ENCODE data around the gene ATP11C. TPM values are rescaled to one million over a fixed set of nuclear protein-coding genes. Genes with fewer than 3 reads are reported as not detected.

Gene ATP11C
- total RNA-seq, 6 experiments from 2014 or later = 25.1 to 38.6 (median 35.7) TPM

DNA sequence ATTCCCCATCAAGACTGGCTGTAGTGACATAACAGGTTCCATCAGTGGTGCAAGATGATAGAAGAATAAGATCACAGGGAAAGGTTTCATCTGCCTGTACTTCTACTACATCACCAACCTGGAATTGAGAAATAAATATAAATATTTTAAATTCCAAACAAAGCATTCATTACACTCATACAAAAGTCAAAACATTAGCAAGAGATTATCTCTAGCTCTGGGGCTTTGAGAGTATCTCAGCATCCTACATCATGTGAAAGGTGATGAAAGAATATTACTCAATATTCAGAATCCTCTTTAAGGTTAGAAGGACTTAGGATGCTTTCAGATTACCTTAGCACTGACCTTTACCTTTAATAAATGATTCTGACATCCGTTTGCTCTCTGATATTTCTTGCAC, 128.4 kb downstream of the ATP11C start:
- Mint-ChIP-seq H3K27me3 (ENCODE audit: insufficient read depth) (no peaks in the 10 kb centered on the region), H3K4me1 (ENCODE audit: low read depth) (no peaks in the 10 kb centered on the region), H3K9me3 (no peaks in the 10 kb centered on the region), H3K36me3 (ENCODE audit: low read depth) (peaks cover 13% of the 10 kb centered on the region), H3K27ac (no peak overlapping the region), H3K4me3 (no peak overlapping the region)
- DNase-seq = no peak
- TF ChIP-seq, protein P1, sequence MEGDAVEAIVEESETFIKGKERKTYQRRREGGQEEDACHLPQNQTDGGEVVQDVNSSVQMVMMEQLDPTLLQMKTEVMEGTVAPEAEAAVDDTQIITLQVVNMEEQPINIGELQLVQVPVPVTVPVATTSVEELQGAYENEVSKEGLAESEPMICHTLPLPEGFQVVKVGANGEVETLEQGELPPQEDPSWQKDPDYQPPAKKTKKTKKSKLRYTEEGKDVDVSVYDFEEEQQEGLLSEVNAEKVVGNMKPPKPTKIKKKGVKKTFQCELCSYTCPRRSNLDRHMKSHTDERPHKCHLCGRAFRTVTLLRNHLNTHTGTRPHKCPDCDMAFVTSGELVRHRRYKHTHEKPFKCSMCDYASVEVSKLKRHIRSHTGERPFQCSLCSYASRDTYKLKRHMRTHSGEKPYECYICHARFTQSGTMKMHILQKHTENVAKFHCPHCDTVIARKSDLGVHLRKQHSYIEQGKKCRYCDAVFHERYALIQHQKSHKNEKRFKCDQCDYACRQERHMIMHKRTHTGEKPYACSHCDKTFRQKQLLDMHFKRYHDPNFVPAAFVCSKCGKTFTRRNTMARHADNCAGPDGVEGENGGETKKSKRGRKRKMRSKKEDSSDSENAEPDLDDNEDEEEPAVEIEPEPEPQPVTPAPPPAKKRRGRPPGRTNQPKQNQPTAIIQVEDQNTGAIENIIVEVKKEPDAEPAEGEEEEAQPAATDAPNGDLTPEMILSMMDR (IDR thresholded peaks at IDR 0.05) = no peak

DNA sequence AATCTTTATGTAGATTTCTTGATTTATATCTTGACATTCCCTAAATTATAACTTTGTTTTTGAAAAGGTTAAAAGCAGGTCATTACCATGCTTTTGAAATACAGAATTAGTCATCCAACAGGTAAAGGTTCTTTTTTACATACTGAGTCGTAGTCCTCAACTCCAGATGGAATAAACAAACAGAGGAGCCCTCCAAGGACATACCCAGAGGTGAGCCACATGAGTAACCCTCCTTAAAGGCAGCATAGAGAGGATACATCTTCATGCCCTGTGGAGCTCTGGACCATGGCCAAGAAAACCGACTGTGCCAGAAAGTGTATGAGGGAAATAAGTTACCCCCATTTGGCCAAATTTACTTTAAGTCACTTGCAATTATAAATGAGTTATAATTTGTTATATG, 129.6 kb downstream of the ATP11C start:
- no peaks in the 10 kb centered on the region for H3K4me1 Mint-ChIP-seq (ENCODE audit: low read depth)
- peaks cover 10% of the 10 kb centered on the region for H3K36me3 Mint-ChIP-seq (ENCODE audit: low read depth)
- no peak for DNase-seq
- H3K27me3 Mint-ChIP-seq (ENCODE audit: insufficient read depth) = no peaks in the 10 kb centered on the region
- no peak overlapping the region for H3K4me3 Mint-ChIP-seq
- H3K27ac Mint-ChIP-seq = no peak overlapping the region
- H3K9me3 Mint-ChIP-seq = no peaks in the 10 kb centered on the region
- TF ChIP-seq, protein P1 (IDR thresholded peaks at IDR 0.05) = no peak

DNA sequence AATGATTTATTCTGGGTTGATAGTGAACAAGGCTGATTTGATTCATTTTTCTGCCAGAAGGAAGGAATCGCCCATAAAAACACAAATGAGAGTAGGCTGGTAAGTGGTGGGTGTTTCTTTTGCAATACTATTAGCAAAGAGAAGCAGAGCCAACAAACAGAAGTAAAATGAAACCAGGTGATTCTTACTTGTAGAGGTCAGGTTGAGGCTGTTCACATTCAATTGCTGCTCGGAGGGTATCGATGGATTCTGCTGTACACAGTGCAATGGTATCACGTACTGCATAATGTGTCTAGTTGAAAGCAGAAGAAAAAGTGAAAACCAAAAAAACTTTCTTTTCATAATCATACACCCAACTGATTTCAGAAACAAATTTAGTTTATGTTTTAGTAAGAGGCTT, 130.8 kb downstream of the ATP11C start:
- Mint-ChIP-seq H3K9me3 (no peaks in the 10 kb centered on the region), H3K36me3 (ENCODE audit: low read depth) (peaks cover 6% of the 10 kb centered on the region; the same call in 1 of the 2 replicates), H3K27ac (no peak overlapping the region), H3K27me3 (ENCODE audit: insufficient read depth) (no peaks in the 10 kb centered on the region), H3K4me3 (no peak overlapping the region), H3K4me1 (ENCODE audit: low read depth) (no peaks in the 10 kb centered on the region)
- no peak for DNase-seq
- TF ChIP-seq, protein P1 (IDR thresholded peaks at IDR 0.05) = no peak

DNA sequence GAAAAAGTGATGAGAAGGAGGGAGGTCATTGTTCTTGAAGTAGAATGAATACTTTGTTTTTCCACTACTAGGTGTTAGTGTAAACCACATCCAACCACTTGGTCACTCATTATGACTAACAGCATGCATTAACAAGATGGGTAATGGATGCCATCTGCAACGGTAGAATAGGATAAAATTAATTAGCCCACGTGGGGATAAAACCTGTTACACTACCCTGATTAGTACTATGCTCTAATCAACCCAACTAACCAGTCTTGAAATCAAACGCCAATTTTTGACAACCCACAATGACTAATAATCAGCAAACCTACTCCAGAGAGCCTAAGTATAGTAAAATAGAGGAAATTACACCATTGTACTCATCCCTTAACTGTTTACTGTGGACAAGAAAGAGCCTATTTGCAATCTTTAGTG, 131.4 kb downstream of the ATP11C start:
- TF ChIP-seq, protein P1 (IDR thresholded peaks at IDR 0.05) = no peak
- H3K4me3 Mint-ChIP-seq = no peak overlapping the region
- no peaks in the 10 kb centered on the region for H3K9me3 Mint-ChIP-seq
- no peak for DNase-seq
- no peaks in the 10 kb centered on the region for H3K27me3 Mint-ChIP-seq (ENCODE audit: insufficient read depth)
- no peak overlapping the region for H3K27ac Mint-ChIP-seq
- peaks cover 6% of the 10 kb centered on the region; the same call in 1 of the 2 replicates for H3K36me3 Mint-ChIP-seq (ENCODE audit: low read depth)
- H3K4me1 Mint-ChIP-seq (ENCODE audit: low read depth) = no peaks in the 10 kb centered on the region

DNA sequence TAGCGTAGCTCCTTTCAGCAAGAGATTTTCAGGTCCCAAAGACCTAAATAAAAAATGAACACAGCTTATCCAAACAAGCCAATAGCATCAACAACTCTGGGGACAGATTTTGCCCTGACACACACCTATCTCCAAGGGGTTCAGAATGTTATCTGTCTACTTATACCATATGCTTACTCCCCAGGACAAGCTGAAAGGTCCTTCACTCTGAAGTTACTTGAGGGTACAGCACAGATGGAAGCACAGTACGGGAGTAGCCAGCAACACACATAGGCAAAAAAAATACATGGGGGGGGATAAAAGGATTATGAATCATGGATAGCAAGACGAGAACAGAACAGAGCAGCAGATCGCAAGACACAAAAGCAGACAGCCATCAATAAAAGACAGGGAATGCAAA, 134.2 kb downstream of the ATP11C start:
- Mint-ChIP-seq H3K4me1 (ENCODE audit: low read depth) (no peaks in the 10 kb centered on the region), H3K27me3 (ENCODE audit: insufficient read depth) (no peaks in the 10 kb centered on the region), H3K36me3 (ENCODE audit: low read depth) (peaks cover 6% of the 10 kb centered on the region; the same call in 1 of the 2 replicates)

More for the DNA sequence above, 134.2 kb downstream of the ATP11C start:
- no peak for DNase-seq
- TF ChIP-seq, protein P1 (IDR thresholded peaks at IDR 0.05) = no peak
- H3K27ac Mint-ChIP-seq = no peak overlapping the region
- H3K4me3 Mint-ChIP-seq = no peak overlapping the region
- H3K9me3 Mint-ChIP-seq = no peaks in the 10 kb centered on the region
